CD14-positive monocyte (primary cell): ENCODE results near the gene NSMCE3. TPM values are rescaled to one million over a fixed set of nuclear protein-coding genes. Genes with fewer than 3 reads are reported as not detected.

Experiments used
- DNase-seq, 3 donors: peaks; one replicate each; pipeline ENCODE4 v3.0.0-alpha.2; 2011 to 2022
- H2AFZ ChIP-seq: 2 replicates; pipeline ENCODE4 v1.6.0; 2012; ENCODE audit warnings: mild to moderate bottlenecking, low read depth, low read length, inconsistent platforms; ENCODE audit not compliant: insufficient read depth, poor library complexity, severe bottlenecking
- H3K27ac ChIP-seq, 2 donors: 1 replicate in 1 of 2; 2 replicates in 1 of 2; pipeline ENCODE4 v1.5.1; 2012 to 2013; ENCODE audit warnings: low read length in 2 of 2, control low read depth in 1 of 2, inconsistent platforms in 1 of 2, low read depth in 1 of 2, mild to moderate bottlenecking in 1 of 2
- H3K27me3 ChIP-seq, 2 donors: one replicate each; pipeline versions ENCODE4 v1.6.0 to v1.6.1; 2011 to 2013; ENCODE audit warnings: low read length in 2 of 2; ENCODE audit not compliant: control insufficient read depth in 2 of 2, insufficient read depth in 2 of 2
- H3K36me3 ChIP-seq, 2 donors: replicated peaks in 1 of 2; 1 replicate in 1 of 2; 2 replicates in 1 of 2; pipeline versions ENCODE4 v1.5.1 to v1.6.1; 2012 to 2013; ENCODE audit warnings: low read length in 2 of 2, control low read depth in 1 of 2, inconsistent platforms in 1 of 2, mild to moderate bottlenecking in 1 of 2; ENCODE audit not compliant: insufficient read depth in 2 of 2, control insufficient read depth in 1 of 2
- H3K4me1 ChIP-seq, 2 donors: 1 replicate in 1 of 2; 2 replicates in 1 of 2; pipeline versions ENCODE4 v1.5.1 to v1.6.1; 2012 to 2013; ENCODE audit warnings: low read length in 2 of 2, control low read depth in 1 of 2, inconsistent platforms in 1 of 2, mild to moderate bottlenecking in 1 of 2, moderate library complexity in 1 of 2; ENCODE audit not compliant: insufficient read depth in 2 of 2, control insufficient read depth in 1 of 2
- H3K4me2 ChIP-seq: replicated peaks from 2 replicates; pipeline ENCODE3; 2012; ENCODE audit warnings: low read length, moderate library complexity, mild to moderate bottlenecking; ENCODE audit not compliant: poor library complexity, severe bottlenecking; ENCODE audit errors: extremely low read depth
- H3K4me3 ChIP-seq, 3 experiments: fragments of 200-600 bp in 1 of 3; sonication (generic) in 1 of 3; replicated peaks in 1 of 3; 1 replicate in 2 of 3; 2 replicates in 1 of 3; pipeline ENCODE4 v1.5.1; 2011 to 2013; ENCODE audit warnings: low read length in 3 of 3, mild to moderate bottlenecking in 3 of 3, control low read depth in 2 of 3, low read depth in 2 of 3, inconsistent platforms in 1 of 3, moderate library complexity in 1 of 3
- H3K79me2 ChIP-seq: 2 replicates; pipeline ENCODE4 v1.6.0; 2012; ENCODE audit warnings: mild to moderate bottlenecking, control low read depth, inconsistent platforms, low read length, moderate library complexity; ENCODE audit not compliant: insufficient read depth
- H3K9ac ChIP-seq: 2 replicates; pipeline ENCODE4 v1.6.0; 2017; ENCODE audit warnings: low read length, mild to moderate bottlenecking; ENCODE audit not compliant: insufficient read depth, poor library complexity, severe bottlenecking
- H3K9me3 ChIP-seq, 2 donors: replicated peaks in 1 of 2; 1 replicate in 1 of 2; 2 replicates in 1 of 2; pipeline versions ENCODE4 v1.5.1 to v1.6.1; 2012 to 2013; ENCODE audit warnings: low read length in 2 of 2, control low read depth in 1 of 2; ENCODE audit not compliant: control insufficient read depth in 1 of 2, insufficient read depth in 1 of 2
- H4K20me1 ChIP-seq: 2 replicates; pipeline ENCODE4 v1.6.0; 2012; ENCODE audit warnings: mild to moderate bottlenecking, low read length, control low read depth, moderate library complexity; ENCODE audit not compliant: insufficient read depth
- H3K27ac Mint-ChIP-seq, 7 donors: one replicate each; pipeline ENCODE4 v1.8.0; 2020; ENCODE audit warnings: mild to moderate bottlenecking in 7 of 7, mixed read lengths in 7 of 7, moderate library complexity in 6 of 7, inconsistent platforms in 2 of 7
- H3K27me3 Mint-ChIP-seq, 3 donors: one replicate each; pipeline ENCODE4 v1.8.0; 2021 to 2022; ENCODE audit warnings: low read depth in 3 of 3, mild to moderate bottlenecking in 3 of 3, mixed read lengths in 3 of 3, moderate library complexity in 3 of 3, inconsistent platforms in 1 of 3
- H3K36me3 Mint-ChIP-seq, 2 donors: one replicate each; pipeline ENCODE4 v1.8.0; 2020; ENCODE audit warnings: mixed read lengths in 2 of 2, inconsistent platforms in 1 of 2, mild to moderate bottlenecking in 1 of 2
- H3K4me1 Mint-ChIP-seq: one replicate; pipeline ENCODE4 v1.8.0; 2020; ENCODE audit warnings: mild to moderate bottlenecking, mixed read lengths
- H3K4me3 Mint-ChIP-seq, 2 donors: one replicate each; pipeline ENCODE4 v1.8.0; 2020; ENCODE audit warnings: mild to moderate bottlenecking in 2 of 2, mixed read lengths in 2 of 2, moderate library complexity in 1 of 2
- H3K9me3 Mint-ChIP-seq, 7 donors: one replicate each; pipeline ENCODE4 v1.8.0; 2020 to 2022; ENCODE audit warnings: mixed read lengths in 7 of 7, mild to moderate bottlenecking in 6 of 7, moderate library complexity in 6 of 7, inconsistent platforms in 2 of 7
- WGBS: methylation state at CpG from one replicate; pipeline ENCODE4 v1.1.5; 2013; ENCODE audit warnings: missing lambda C conversion rate; ENCODE audit not compliant: insufficient coverage; 5-methylcytosine and 5-hydroxymethylcytosine counted together
- intact Hi-C, 2 donors: fragments of 100-400 bp; cut with micrococcal nuclease; formaldehyde crosslinking; loops; one replicate each; pipeline versions ENCODE4 v1.15.0 to v1.15.1; 2023
- polyA plus RNA-seq, 3 donors: library from polyadenylated mRNA; depleted of rRNA in 1 of 3; unstranded in 2 of 3; stranded (reverse) in 1 of 3; fragments of 300-500 nt in 2 of 3; fragments of >200 nt in 1 of 3; fragmentation: Illumina TruSeq in 2 of 3; gene quantifications; 1 replicate in 2 of 3; 2 replicates in 1 of 3; pipeline ENCODE4 v1.2.3, GENCODE V29; 2012 to 2021
- TF ChIP-seq, protein P1 (sequence below): fragments of 200-600 bp; IDR thresholded peaks from one replicate; pipeline ENCODE4 v1.8.0; 2022; ENCODE audit warnings: antibody characterized with exemption, mild to moderate bottlenecking

The NSMCE3 gene
- polyA plus RNA-seq, 3 donors, result 5.9 to 9.0 (median 7.5) TPM

GRCh38 chr15:29239395-29239794 lies 30.2 kb downstream of the NSMCE3 start:
- Histone ChIP-seq H3K4me2 (no peak overlapping the region), H3K79me2 (no peaks in the 10 kb centered on the region), H3K27ac (no peak overlapping the region), H3K36me3 (no peaks in the 10 kb centered on the region), H3K27me3 (no peaks in the 10 kb centered on the region), H3K9ac (no peak overlapping the region), H3K4me3 (no peak overlapping the region), H4K20me1 (no peaks in the 10 kb centered on the region), H3K4me1 (no peaks in the 10 kb centered on the region), H3K9me3 (peaks cover 3% of the 10 kb centered on the region in 2 donors), H2AFZ (no peak overlapping the region)
- no peak for DNase-seq
- Mint-ChIP-seq H3K27me3 (peaks cover 0 to 2% (median 0%) of the 10 kb centered on the region in 3 donors), H3K9me3 (peaks cover 3 to 18% (median 8%) of the 10 kb centered on the region in 7 donors), H3K4me3 (no peak overlapping the region), H3K27ac (no peak overlapping the region), H3K4me1 (no peaks in the 10 kb centered on the region), H3K36me3 (no peaks in the 10 kb centered on the region)
- TF ChIP-seq, protein P1, sequence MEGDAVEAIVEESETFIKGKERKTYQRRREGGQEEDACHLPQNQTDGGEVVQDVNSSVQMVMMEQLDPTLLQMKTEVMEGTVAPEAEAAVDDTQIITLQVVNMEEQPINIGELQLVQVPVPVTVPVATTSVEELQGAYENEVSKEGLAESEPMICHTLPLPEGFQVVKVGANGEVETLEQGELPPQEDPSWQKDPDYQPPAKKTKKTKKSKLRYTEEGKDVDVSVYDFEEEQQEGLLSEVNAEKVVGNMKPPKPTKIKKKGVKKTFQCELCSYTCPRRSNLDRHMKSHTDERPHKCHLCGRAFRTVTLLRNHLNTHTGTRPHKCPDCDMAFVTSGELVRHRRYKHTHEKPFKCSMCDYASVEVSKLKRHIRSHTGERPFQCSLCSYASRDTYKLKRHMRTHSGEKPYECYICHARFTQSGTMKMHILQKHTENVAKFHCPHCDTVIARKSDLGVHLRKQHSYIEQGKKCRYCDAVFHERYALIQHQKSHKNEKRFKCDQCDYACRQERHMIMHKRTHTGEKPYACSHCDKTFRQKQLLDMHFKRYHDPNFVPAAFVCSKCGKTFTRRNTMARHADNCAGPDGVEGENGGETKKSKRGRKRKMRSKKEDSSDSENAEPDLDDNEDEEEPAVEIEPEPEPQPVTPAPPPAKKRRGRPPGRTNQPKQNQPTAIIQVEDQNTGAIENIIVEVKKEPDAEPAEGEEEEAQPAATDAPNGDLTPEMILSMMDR, result no peak
- intact Hi-C loops, result no loop called here
- WGBS, result 40% methylated on average over 1 of the region's 3 CpGs

DNA sequence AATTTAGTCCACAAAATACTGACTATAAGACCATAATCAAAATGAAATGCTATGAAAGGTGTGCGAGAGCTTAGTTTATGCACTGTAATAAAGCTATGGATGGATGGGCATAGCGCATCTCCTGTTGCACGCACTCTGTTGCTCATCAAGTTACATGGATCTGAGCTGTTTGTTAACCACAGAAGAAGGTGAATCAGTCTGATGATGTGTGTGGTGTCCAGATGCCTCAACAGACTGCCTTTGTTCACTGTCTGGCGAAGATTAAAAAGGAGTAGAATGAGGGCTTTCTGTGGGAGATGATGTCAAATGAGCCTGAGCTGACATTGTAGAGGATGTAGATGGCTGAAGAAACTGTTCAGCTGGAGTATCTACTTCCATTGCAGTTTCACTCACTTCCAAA lies 36.1 kb downstream of the NSMCE3 start:
- Histone ChIP-seq H3K4me3 (no peak overlapping the region), H3K9me3 (peaks cover 3 to 4% of the 10 kb centered on the region in 2 donors), H3K27ac (no peak overlapping the region), H4K20me1 (no peaks in the 10 kb centered on the region), H3K4me1 (no peaks in the 10 kb centered on the region), H3K79me2 (no peaks in the 10 kb centered on the region), H3K27me3 (peaks cover 0 to 2% of the 10 kb centered on the region in 2 donors), H3K9ac (no peak overlapping the region), H2AFZ (no peak overlapping the region), H3K4me2 (no peak overlapping the region), H3K36me3 (no peaks in the 10 kb centered on the region)
- Mint-ChIP-seq H3K9me3 (peaks cover 3 to 17% (median 8%) of the 10 kb centered on the region in 7 donors), H3K36me3 (no peaks in the 10 kb centered on the region), H3K27me3 (peaks cover 0 to 3% (median 0%) of the 10 kb centered on the region in 3 donors), H3K4me3 (no peak overlapping the region), H3K27ac (no peak overlapping the region), H3K4me1 (no peaks in the 10 kb centered on the region)
- intact Hi-C loops, result no loop called here
- TF ChIP-seq, protein P1, result no peak
- 100% methylated on average over 4 of the region's 4 CpGs for whole genome bisulfite sequencing
- DNase-seq, result no peak
